Endothelial cell of umbilical vein (primary cell): Measurements from ENCODE around the gene RPL18A. TPM values are rescaled to one million over a fixed set of nuclear protein-coding genes. Genes with fewer than 3 reads are reported as not detected.

Experiments used
- BruUV-seq: library from RNA; stranded (reverse); fragments of 400-500 nt; replicated peaks from 2 replicates; lab custom pipeline; 2021; lab: Mats Ljungman, UMichigan
- CTCF ChIA-PET: fragments of 300-600, 350-600 bp; sonication (Branson Sonifier 250); formaldehyde crosslinking; loops from one replicate; lab custom pipeline; 2021; ENCODE audit warnings: antibody characterized with exemption, inconsistent platforms; lab: Charles Lee
- POLR2A ChIA-PET: fragments of 300-600, 350-600 bp; sonication (Branson Sonifier 250); formaldehyde crosslinking; loops from one replicate; lab custom pipeline; 2021; ENCODE audit warnings: antibody characterized with exemption, inconsistent platforms; lab: Charles Lee
- DNase-seq: peaks from one replicate; pipeline ENCODE4 v3.0.0-alpha.2; 2011; ENCODE audit warnings: low read depth, low spot score
- FAIRE-seq: peaks from 2 replicates; lab custom pipeline; 2011; peaks lifted over from hg19 to GRCh38; lab: Jason Lieb, UNC
- H2AFZ ChIP-seq: 2 replicates; pipeline ENCODE4 v1.6.0; 2012; ENCODE audit warnings: low read depth, low read length, control low read depth, inconsistent platforms
- H3K27ac ChIP-seq: 2 replicates; pipeline ENCODE4 v1.5.1; 2011; ENCODE audit warnings: low read depth, mild to moderate bottlenecking, control low read depth, low read length, moderate library complexity; ENCODE audit not compliant: insufficient read depth
- H3K27me3 ChIP-seq, 2 experiments: 2 replicates each; pipeline versions ENCODE4 v1.6.0 to v1.6.1; 2011; ENCODE audit warnings: low read length in 2 of 2, mixed read lengths in 1 of 2; ENCODE audit not compliant: control insufficient read depth in 2 of 2, insufficient read depth in 2 of 2
- H3K36me3 ChIP-seq, 2 experiments: 2 replicates in 1 of 2; 3 replicates in 1 of 2; pipeline ENCODE4 v1.5.1; 2011; ENCODE audit warnings: low read length in 2 of 2, mild to moderate bottlenecking in 1 of 2, moderate library complexity in 1 of 2; ENCODE audit not compliant: control insufficient read depth in 2 of 2, insufficient read depth in 2 of 2; ENCODE audit errors: extremely low read depth in 1 of 2
- H3K4me1 ChIP-seq: 3 replicates; pipeline ENCODE4 v1.5.1; 2011; ENCODE audit warnings: mild to moderate bottlenecking, low read length; ENCODE audit not compliant: control insufficient read depth, insufficient read depth; ENCODE audit errors: extremely low read depth
- H3K4me2 ChIP-seq: 2 replicates; pipeline ENCODE4 v1.6.1; 2011; ENCODE audit warnings: low read length, control low read depth, mixed read lengths; ENCODE audit not compliant: insufficient read depth
- H3K4me3 ChIP-seq, 3 experiments: fragments of 200-600 bp in 1 of 3; sonication (generic), shearing (Covaris generic) in 1 of 3; replicated peaks in 1 of 3; 2 replicates each; pipeline ENCODE4 v1.5.1; 2011 to 2016; ENCODE audit warnings: control low read depth in 3 of 3, low read length in 3 of 3, mild to moderate bottlenecking in 2 of 3, inconsistent platforms in 1 of 3, low read depth in 1 of 3, moderate library complexity in 1 of 3; ENCODE audit not compliant: insufficient read depth in 1 of 3
- H3K79me2 ChIP-seq: 2 replicates; pipeline ENCODE4 v1.6.0; 2012; ENCODE audit warnings: low read length, inconsistent platforms; ENCODE audit not compliant: control insufficient read depth, insufficient read depth
- H3K9ac ChIP-seq: replicated peaks from 2 replicates; pipeline ENCODE3; 2011; ENCODE audit warnings: low read length, control low read depth; ENCODE audit not compliant: insufficient read depth; ENCODE audit errors: extremely low read depth
- H3K9me1 ChIP-seq: replicated peaks from 3 replicates; pipeline ENCODE4 v1.6.0; 2011; ENCODE audit warnings: mild to moderate bottlenecking, low read length; ENCODE audit not compliant: control insufficient read depth, insufficient read depth; ENCODE audit errors: extremely low read depth
- H3K9me3 ChIP-seq: replicated peaks from 2 replicates; pipeline ENCODE4 v1.5.1; 2012; ENCODE audit warnings: low read length, inconsistent platforms; ENCODE audit not compliant: control insufficient read depth, insufficient read depth
- H4K20me1 ChIP-seq: replicated peaks from 2 replicates; pipeline ENCODE3; 2011; ENCODE audit warnings: mild to moderate bottlenecking, low read length; ENCODE audit not compliant: control insufficient read depth, insufficient read depth; ENCODE audit errors: extremely low read depth
- EZH2 ChIP-seq: IDR thresholded peaks from 2 replicates; pipeline ENCODE4 v1.6.1; 2012; ENCODE audit warnings: borderline replicate concordance, low read depth, mild to moderate bottlenecking, moderate library complexity, low read length, inconsistent platforms; ENCODE audit not compliant: severe bottlenecking
- FOS ChIP-seq: IDR thresholded peaks from 2 replicates; pipeline ENCODE4 v1.6.1; 2011; ENCODE audit warnings: mild to moderate bottlenecking, low read length, moderate library complexity, borderline replicate concordance; ENCODE audit not compliant: insufficient read depth
- MYC ChIP-seq: IDR thresholded peaks from one replicate; pipeline ENCODE4 v1.6.1; 2011; ENCODE audit warnings: mild to moderate bottlenecking, low read depth, low read length
- POLR2A ChIP-seq: IDR thresholded peaks from 2 replicates; pipeline ENCODE4 v1.6.1; 2012; ENCODE audit warnings: low read depth, mild to moderate bottlenecking, control low read depth, low read length
- POLR2AphosphoS5 ChIP-seq: IDR thresholded peaks from 2 replicates; pipeline ENCODE4 v1.6.1; 2012; ENCODE audit warnings: low read depth, mild to moderate bottlenecking, control low read depth, low read length, moderate library complexity; ENCODE audit not compliant: insufficient read depth
- dilution Hi-C: fragments of 300-500 bp; cut with MboI; formaldehyde crosslinking; loops from one replicate; pipeline ENCODE4 v1.15.0; 2019; ENCODE audit warnings: low sequenced_read_pairs; ENCODE audit not compliant: extremely low pct_ligation_motif_present
- intact Hi-C: fragments of 100-400 bp; cut with micrococcal nuclease; formaldehyde crosslinking; loops from one replicate; pipeline ENCODE4 v1.10.0; 2022
- polyA plus RNA-seq, 4 experiments: library from polyadenylated mRNA; depleted of rRNA in 3 of 4; stranded (reverse) in 3 of 4; unstranded in 1 of 4; fragments of >200 nt; gene quantifications; 2 replicates each; pipeline versions ENCODE4 v1.2.1 to v1.2.3, GENCODE V29; 2011 to 2012; ENCODE audit warnings: missing spikeins in 1 of 4
- total RNA-seq: library from RNA; stranded (reverse); gene quantifications from 2 replicates; pipeline ENCODE4 v1.2.3, GENCODE V29; 2021
- TF ChIP-seq, protein P1 (sequence below), 2 donors: IDR thresholded peaks; 1 replicate in 1 of 2; 2 replicates in 1 of 2; pipeline ENCODE4 v1.5.1; 2011; ENCODE audit warnings: low read length in 2 of 2, mild to moderate bottlenecking in 2 of 2, moderate library complexity in 2 of 2, control low read depth in 1 of 2, inconsistent platforms in 1 of 2, low read depth in 1 of 2; ENCODE audit not compliant: insufficient read depth in 1 of 2; ENCODE audit errors: extremely low read depth in 1 of 2
- TF ChIP-seq, protein P2 (sequence below): IDR thresholded peaks from 2 replicates; pipeline ENCODE4 v1.6.1; 2011; ENCODE audit not compliant: insufficient read depth, insufficient read length

The RPL18A gene
- total and polyA plus RNA-seq, 2 donors (not counting 3 experiments of a cell fraction or from before 2014, with no cell fraction given), result 1,970 to 2,869 TPM

DNA sequence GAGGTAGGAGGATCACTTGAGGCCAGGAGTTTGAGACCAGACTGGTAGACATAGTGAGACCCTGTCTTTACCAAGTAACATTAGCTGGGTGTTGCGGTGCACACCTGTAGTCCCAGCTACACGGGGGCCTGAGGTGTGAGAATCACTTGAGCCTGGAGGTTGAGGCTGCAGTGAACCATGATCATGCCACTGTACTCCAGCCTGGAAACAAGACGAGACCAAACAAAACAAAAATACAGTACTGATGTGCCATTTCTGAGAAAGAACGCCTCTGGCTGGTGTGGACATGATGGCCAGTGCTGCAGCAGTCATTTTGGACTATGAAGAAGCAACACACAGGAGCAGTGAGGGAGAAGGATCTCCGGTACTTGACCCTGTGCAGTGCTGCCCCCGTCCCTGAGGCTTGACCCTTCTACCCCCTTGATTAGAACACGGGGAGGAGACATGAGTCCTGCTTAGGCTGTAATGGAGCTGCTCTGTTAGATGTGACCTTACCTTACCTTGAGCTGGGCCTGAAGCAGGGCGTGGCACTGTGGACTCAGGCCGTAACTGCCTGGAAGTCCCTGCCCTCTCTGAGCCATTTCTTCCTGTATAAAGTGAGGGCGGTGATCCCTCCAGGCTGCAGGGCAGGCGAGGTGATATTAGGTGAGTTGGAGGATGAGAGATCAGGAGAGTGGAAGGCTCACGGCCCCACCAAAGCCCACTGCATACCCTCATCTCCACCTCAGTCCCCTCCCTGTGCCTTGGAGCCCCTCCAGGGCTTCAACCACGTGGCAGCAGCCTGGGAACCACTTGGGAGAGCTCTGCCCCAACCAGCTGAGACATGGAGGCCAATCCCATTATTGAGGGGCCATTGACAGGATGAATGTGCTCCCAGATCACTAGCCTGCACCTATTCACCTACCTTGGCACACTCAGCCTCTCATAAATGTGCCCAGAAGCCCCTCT lies 5.9 kb downstream of the RPL18A start:
- DNase-seq (no peak), FAIRE-seq (no peak)
- intact Hi-C loops (no loop called here), dilution Hi-C loops (no loop called here)
- H3K27ac ChIP-seq, result no peak overlapping the region
- no peak overlapping the region for H3K9ac ChIP-seq
- no peaks in the 10 kb centered on the region for H3K9me1 ChIP-seq
- POLR2A ChIA-PET, result interaction anchor here (0.5 kb wide), 1 partner anchor 446 kb away, joined by 3 read pairs; the partner anchor contains the start of gene MVB12A
- CTCF ChIA-PET, result interaction anchor here (1.8 to 3.4 kb wide), 2 partner anchors 67 to 72 kb away, joined by 4 to 22 read pairs; partner anchors contain the start of gene CCDC124
- no TSS peak for BruUV-seq
- H3K4me3 ChIP-seq, result no peak overlapping the region
- peaks cover 19 to 31% of the 10 kb centered on the region in 2 experiments for H3K36me3 ChIP-seq
- H3K27me3 ChIP-seq, result peaks cover 21 to 22% of the 10 kb centered on the region in 2 experiments
- H3K4me2 ChIP-seq, result no peak overlapping the region
- no peak for TF ChIP-seq EZH2
- TF ChIP-seq, protein P1, sequence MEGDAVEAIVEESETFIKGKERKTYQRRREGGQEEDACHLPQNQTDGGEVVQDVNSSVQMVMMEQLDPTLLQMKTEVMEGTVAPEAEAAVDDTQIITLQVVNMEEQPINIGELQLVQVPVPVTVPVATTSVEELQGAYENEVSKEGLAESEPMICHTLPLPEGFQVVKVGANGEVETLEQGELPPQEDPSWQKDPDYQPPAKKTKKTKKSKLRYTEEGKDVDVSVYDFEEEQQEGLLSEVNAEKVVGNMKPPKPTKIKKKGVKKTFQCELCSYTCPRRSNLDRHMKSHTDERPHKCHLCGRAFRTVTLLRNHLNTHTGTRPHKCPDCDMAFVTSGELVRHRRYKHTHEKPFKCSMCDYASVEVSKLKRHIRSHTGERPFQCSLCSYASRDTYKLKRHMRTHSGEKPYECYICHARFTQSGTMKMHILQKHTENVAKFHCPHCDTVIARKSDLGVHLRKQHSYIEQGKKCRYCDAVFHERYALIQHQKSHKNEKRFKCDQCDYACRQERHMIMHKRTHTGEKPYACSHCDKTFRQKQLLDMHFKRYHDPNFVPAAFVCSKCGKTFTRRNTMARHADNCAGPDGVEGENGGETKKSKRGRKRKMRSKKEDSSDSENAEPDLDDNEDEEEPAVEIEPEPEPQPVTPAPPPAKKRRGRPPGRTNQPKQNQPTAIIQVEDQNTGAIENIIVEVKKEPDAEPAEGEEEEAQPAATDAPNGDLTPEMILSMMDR (IDR thresholded peaks at IDR 0.05; ENCODE audit: extremely low read depth in 1 of 2, insufficient read depth in 1 of 2, low read depth in 1 of 2, low read length in 2 of 2), result no peak
- TF ChIP-seq FOS, result no peak
- TF ChIP-seq POLR2AphosphoS5, result peak; percentile 89
- TF ChIP-seq MYC, result no peak
- peak; percentile 82 for TF ChIP-seq POLR2A
- TF ChIP-seq, protein P2, sequence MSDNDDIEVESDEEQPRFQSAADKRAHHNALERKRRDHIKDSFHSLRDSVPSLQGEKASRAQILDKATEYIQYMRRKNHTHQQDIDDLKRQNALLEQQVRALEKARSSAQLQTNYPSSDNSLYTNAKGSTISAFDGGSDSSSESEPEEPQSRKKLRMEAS, result no peak
- peaks cover 22% of the 10 kb centered on the region for H3K79me2 ChIP-seq
- no peaks in the 10 kb centered on the region for H3K9me3 ChIP-seq
- no peak overlapping the region for H2AFZ ChIP-seq
- H3K4me1 ChIP-seq, result peaks cover 11% of the 10 kb centered on the region
- H4K20me1 ChIP-seq, result peaks cover 4% of the 10 kb centered on the region
